H1 (cell line): ENCODE results near the gene CHRD. TPM values are rescaled to one million over a fixed set of nuclear protein-coding genes. Genes with fewer than 3 reads are reported as not detected.

ENCODE experiments used
- TEAD4 ChIP-seq: IDR thresholded peaks from 2 replicates; pipeline ENCODE4 v1.6.1; 2012; ENCODE audit warnings: low read depth, low read length, inconsistent platforms, mixed read lengths
- polyA plus RNA-seq, 7 experiments: library from polyadenylated mRNA; depleted of rRNA in 3 of 7; stranded (reverse) in 5 of 7; unstranded in 2 of 7; fragments of >200 nt in 5 of 7; fragments of 200-250 nt in 2 of 7; gene quantifications; 1 replicate in 5 of 7; 2 replicates in 1 of 7; 4 replicates in 1 of 7; pipeline versions ENCODE4 v1.2.1 to v1.2.3, GENCODE V29; 2011 to 2013; ENCODE audit warnings: missing spikeins in 2 of 7, mixed read lengths in 2 of 7
- total RNA-seq: library from RNA; stranded (reverse); fragmentation: NEBNext Ultra II Directional; extraction: Animal tissue kit (Norgen Biotek cat#: 25700); gene quantifications from 2 replicates; pipeline ENCODE4 v1.2.1, GENCODE V29; 2021

The CHRD gene
- total and polyA plus RNA-seq, 2 of the 8 experiments (the other 6 are each of a cell fraction or from before 2014, with no cell fraction given), result 0.62 to 0.86 TPM

DNA sequence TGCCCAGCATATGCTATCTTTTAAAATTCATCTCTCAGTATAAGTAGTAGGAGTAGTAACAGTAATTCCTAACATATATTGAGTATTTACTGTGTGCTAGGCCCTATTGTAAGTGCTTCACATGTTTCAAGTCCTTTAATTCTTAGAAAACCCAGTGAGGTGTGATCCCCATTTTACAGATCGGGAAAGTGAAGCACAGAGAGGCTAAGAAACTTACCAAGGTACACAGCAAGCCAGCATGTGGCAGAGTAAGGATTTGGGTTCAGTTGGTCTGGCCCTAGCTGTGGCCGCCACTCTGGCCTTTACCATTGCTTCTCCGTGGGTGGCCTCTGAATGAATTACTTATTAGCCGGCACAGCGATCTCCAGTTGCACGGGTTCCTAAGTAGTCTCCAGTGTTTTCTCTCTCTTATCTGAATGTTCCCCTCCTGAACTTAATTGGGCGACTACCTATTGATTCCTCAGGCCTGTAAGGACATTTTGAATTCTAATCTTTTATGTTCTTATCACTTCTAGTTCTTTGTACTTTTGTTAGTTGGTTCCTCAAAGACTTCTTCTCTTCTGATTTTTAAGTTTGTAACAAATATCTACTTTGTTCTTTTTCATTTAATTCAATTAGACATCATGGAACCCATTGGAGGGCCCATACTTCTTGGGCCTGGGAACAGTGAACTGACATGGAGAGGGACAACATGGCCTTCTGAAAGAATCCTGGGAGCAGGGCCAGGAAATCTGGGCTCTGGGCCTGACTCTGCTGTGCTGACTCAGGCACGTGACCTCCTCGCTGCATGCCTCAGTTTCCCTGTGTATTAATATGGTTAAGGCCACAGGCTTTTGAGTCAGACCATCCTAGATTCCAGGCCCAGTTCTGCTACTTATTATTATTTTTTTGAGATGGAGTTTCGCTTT is 30.0 kb upstream of the CHRD start (continued):
- TF ChIP-seq TEAD4, result no peak
